Measurements from ENCODE around the gene CACNA2D3. TPM values are rescaled to one million over a fixed set of nuclear protein-coding genes. Genes with fewer than 3 reads are reported as not detected.
"Not testable (repeated sequence)": the region's sequence is repeated elsewhere in the genome, so short reads cannot be mapped to it uniquely, and the experiment has no call there.

The CACNA2D3 gene
- total RNA-seq, 2 experiments from 2014 or later, result not detected

GRCh38 chr3:55064164-55064563 is 941.8 kb downstream of the CACNA2D3 start:
- ChIA-PET POLR2A (no interaction called here), CTCF (no interaction called here)

- ChIA-PET POLR2A (no interaction called here), CTCF (no interaction called here)
Observed at GRCh38 chr3:55065331-55065730, 943.0 kb downstream of the CACNA2D3 start.

- ChIA-PET POLR2A (no interaction called here), CTCF (no interaction called here)
Observed at GRCh38 chr3:55066551-55067047, 944.2 kb downstream of the CACNA2D3 start.

- ChIA-PET POLR2A (no interaction called here), CTCF (no interaction called here)
Observed at GRCh38 chr3:55069950-55070349, 947.6 kb downstream of the CACNA2D3 start.

GRCh38 chr3:55074796-55075195 is 952.4 kb downstream of the CACNA2D3 start:
- CTCF ChIA-PET, result no interaction called here
- POLR2A ChIA-PET, result no interaction called here

- ChIA-PET CTCF (no interaction called here), POLR2A (no interaction called here)
Observed at GRCh38 chr3:55075846-55076245, 953.5 kb downstream of the CACNA2D3 start.

GRCh38 chr3:55077726-55078125 is 955.4 kb downstream of the CACNA2D3 start:
- CTCF ChIA-PET, result no interaction called here
- POLR2A ChIA-PET, result no interaction called here

GRCh38 chr3:55078876-55079275 is 956.5 kb downstream of the CACNA2D3 start:
- POLR2A ChIA-PET, result no interaction called here
- CTCF ChIA-PET, result no interaction called here

- POLR2A ChIA-PET, result no interaction called here
- CTCF ChIA-PET, result no interaction called here
Observed at GRCh38 chr3:55085231-55085630, 962.9 kb downstream of the CACNA2D3 start.

GRCh38 chr3:55089211-55089610 is 966.9 kb downstream of the CACNA2D3 start:
- CTCF ChIA-PET, result no interaction called here
- POLR2A ChIA-PET, result no interaction called here

GRCh38 chr3:55090291-55090690 is 967.9 kb downstream of the CACNA2D3 start:
- CTCF ChIA-PET, result interaction anchor here (0.7 kb wide), 1 partner anchor 660 kb away, joined by 3 read pairs; no protein-coding TSS in a partner anchor
- POLR2A ChIA-PET, result no interaction called here

- POLR2A ChIA-PET, result no interaction called here
- CTCF ChIA-PET, result interaction anchor here (0.7 kb wide), 1 partner anchor 661 kb away, joined by 3 read pairs; no protein-coding TSS in a partner anchor
Observed at GRCh38 chr3:55090746-55091145, 968.4 kb downstream of the CACNA2D3 start.

- ChIA-PET CTCF (no interaction called here), POLR2A (no interaction called here)
Observed at GRCh38 chr3:55091381-55092225, 969.3 kb downstream of the CACNA2D3 start.

GRCh38 chr3:55094676-55095075 is 972.3 kb downstream of the CACNA2D3 start:
- POLR2A ChIA-PET, result no interaction called here

GRCh38 chr3:55097441-55097840 is 975.1 kb downstream of the CACNA2D3 start:
- CTCF ChIA-PET, result no interaction called here
- POLR2A ChIA-PET, result no interaction called here

More at GRCh38 chr3:55094676-55095075, 972.3 kb downstream of the CACNA2D3 start:
- CTCF ChIA-PET, result no interaction called here

- ChIA-PET CTCF (no interaction called here), POLR2A (no interaction called here)
Observed at GRCh38 chr3:55105647-55106046, 983.3 kb downstream of the CACNA2D3 start.

- ChIA-PET CTCF (no interaction called here), POLR2A (no interaction called here)
Observed at GRCh38 chr3:55107187-55107586, 984.8 kb downstream of the CACNA2D3 start.

GRCh38 chr3:55111906-55112305 is 989.6 kb downstream of the CACNA2D3 start:
- POLR2A ChIA-PET, CTCF ChIA-PET: not testable (repeated sequence)

GRCh38 chr3:55118451-55118850 is 996.1 kb downstream of the CACNA2D3 start:
- ChIA-PET POLR2A (no interaction called here), CTCF (no interaction called here)

- ChIA-PET POLR2A (no interaction called here), CTCF (no interaction called here)
Observed at GRCh38 chr3:55119268-55119667, 996.9 kb downstream of the CACNA2D3 start.

- ChIA-PET POLR2A (no interaction called here), CTCF (interaction anchor here (0.8 kb wide), 1 partner anchor 12 kb away, joined by 3 read pairs; no protein-coding TSS in a partner anchor)
Observed at GRCh38 chr3:55122312-55122711, 1000.0 kb downstream of the CACNA2D3 start.

Data from activated CD8-positive, alpha-beta memory T cell treated with anti-CD3 and anti-CD28 coated beads for 36 hours (primary cell).